Mammary epithelial cell (primary cell): Measurements from ENCODE around the gene SPECC1.

Source experiments
- CTCF ChIP-seq, 2 donors: IDR thresholded peaks in 1 of 2; conservative IDR thresholded peaks in 1 of 2; 2 replicates each; pipeline ENCODE4 v1.5.1; 2011 to 2012; ENCODE audit warnings: inconsistent platforms in 2 of 2, low read length in 2 of 2, mild to moderate bottlenecking in 2 of 2, control low read depth in 1 of 2, low read depth in 1 of 2; ENCODE audit not compliant: insufficient read depth in 1 of 2; ENCODE audit errors: extremely low read depth in 1 of 2
- EZH2 ChIP-seq: IDR thresholded peaks from 2 replicates; pipeline ENCODE4 v1.6.1; 2012; ENCODE audit warnings: low read length, inconsistent platforms, borderline replicate concordance

DNA sequence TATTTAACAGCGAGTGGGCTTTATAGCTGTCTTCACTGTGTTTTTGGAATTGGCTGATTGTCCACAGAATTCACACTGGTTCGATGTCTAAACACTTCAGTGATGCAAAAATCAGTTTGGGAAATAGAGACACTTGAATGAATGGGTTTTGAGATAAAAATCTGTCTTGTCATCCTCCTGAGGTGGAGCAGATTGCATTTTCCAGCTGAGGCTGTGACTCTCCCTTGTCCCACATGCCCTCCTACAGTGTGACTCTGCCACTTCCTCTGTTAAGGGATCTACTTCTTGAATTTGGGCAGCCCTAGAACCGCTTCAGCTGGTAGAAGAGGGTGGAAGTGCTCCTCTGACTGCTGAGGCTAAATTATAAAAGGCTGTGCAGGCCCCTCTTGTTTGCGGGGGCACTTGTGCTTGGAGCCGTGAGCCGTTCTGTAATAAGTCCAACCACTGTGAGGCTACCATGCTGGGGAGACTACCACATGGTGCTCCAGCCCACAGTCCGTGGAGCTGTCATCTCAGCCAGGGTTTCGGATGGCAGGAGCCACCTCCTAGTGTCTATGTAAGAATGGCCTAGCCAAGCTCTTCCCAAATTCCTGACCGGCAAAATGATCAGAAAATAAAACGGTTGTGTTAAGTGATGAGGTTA, 175.9 kb downstream of the SPECC1 start:
- no peak for TF ChIP-seq EZH2
- TF ChIP-seq CTCF (conservative IDR thresholded peaks at IDR 0.05 in 1 of 2, IDR thresholded peaks at IDR 0.05 in 1 of 2; ENCODE audit: extremely low read depth in 1 of 2, insufficient read depth in 1 of 2, low read depth in 1 of 2, low read length in 2 of 2), result no peak
